ENCODE data around the gene LIN7B. TPM values are rescaled to one million over a fixed set of nuclear protein-coding genes. Genes with fewer than 3 reads are reported as not detected.

Gene LIN7B
- total RNA-seq, 4 donors from 2014 or later = 25.7 to 97.9 (median 34.0) TPM

GRCh38 chr19:49165865-49166301 is 51.7 kb downstream of the LIN7B start:
- no peaks in the 10 kb centered on the region for H3K27me3 ChIP-seq
- peaks cover 16 to 22% of the 10 kb centered on the region in 2 donors for H3K4me1 ChIP-seq
- H3K36me3 ChIP-seq = peaks cover 0 to 10% of the 10 kb centered on the region in 2 donors
- H3K27ac ChIP-seq = peak overlapping the region; percentile 80 to 99 (median 91)
- H3K9me3 ChIP-seq = no peaks in the 10 kb centered on the region
- in situ Hi-C loops (cut with MboI; ENCODE audit: low sequenced_read_pairs in 4 of 4) = no loop called here
- H3K4me3 ChIP-seq = peak overlapping the region in 3 of 4 donors; percentile 12 to 22 (median 13)
- TF ChIP-seq CTCF (IDR thresholded peaks at IDR 0.05 in 4 of 5, conservative IDR thresholded peaks at IDR 0.05 in 1 of 5) (peak in 1 of 5 experiments; percentile 14), POLR2A (IDR thresholded peaks at IDR 0.05) (no peak)
- DNase-seq (no peak), ATAC-seq (no peak)
- intact Hi-C loops (cut with DNase I; ENCODE audit: low total_unique reads) = no loop called here

GRCh38 chr19:49167857-49168409 is 53.8 kb downstream of the LIN7B start:
- H3K4me3 ChIP-seq = no peak overlapping the region
- H3K9me3 ChIP-seq = no peaks in the 10 kb centered on the region
- no peak overlapping the region for H3K27ac ChIP-seq
- peaks cover 0 to 31% of the 10 kb centered on the region in 2 donors for H3K36me3 ChIP-seq
- TF ChIP-seq CTCF (IDR thresholded peaks at IDR 0.05 in 4 of 5, conservative IDR thresholded peaks at IDR 0.05 in 1 of 5) = no peak
- no peak for TF ChIP-seq POLR2A (IDR thresholded peaks at IDR 0.05)
- intact Hi-C loops (cut with DNase I; ENCODE audit: low total_unique reads) = no loop called here
- H3K27me3 ChIP-seq = no peaks in the 10 kb centered on the region
- in situ Hi-C loops (cut with MboI; ENCODE audit: low sequenced_read_pairs in 4 of 4) = no loop called here
- no peak for DNase-seq
- no peak for ATAC-seq
- peaks cover 16 to 20% of the 10 kb centered on the region in 2 donors for H3K4me1 ChIP-seq

Other genes with a start within 250 kb of the LIN7B start
- gene PLEKHA4, start 245.8 kb upstream of the LIN7B start, total RNA-seq = 1 to 10 TPM; 3.4 to 9.7 (median 6.3) TPM
- gene PPP1R15A, start 241.9 kb upstream of the LIN7B start, total RNA-seq = 10 to 100 TPM; 28.7 to 73.9 (median 39.8) TPM
- not detected for gene TULP2, start 215.6 kb upstream of the LIN7B start, total RNA-seq
- 100 to 1,000 TPM in 3 of 4 donors, 10 to 100 TPM in 1; 83.9 to 162 (median 148) TPM for gene NUCB1, start 214.1 kb upstream of the LIN7B start, total RNA-seq
- gene DHDH, start 180.7 kb upstream of the LIN7B start, total RNA-seq = not detected
- 10 to 100 TPM in 3 of 4 donors, 1 to 10 TPM in 1; 7.9 to 21.8 (median 18.0) TPM for gene BAX, start 159.5 kb upstream of the LIN7B start, total RNA-seq
- 1,000 to 10,000 TPM in 3 of 4 donors, 100 to 1,000 TPM in 1; 894 to 1,364 (median 1,121) TPM for gene FTL, start 149.1 kb upstream of the LIN7B start, total RNA-seq
- gene GYS1, start 121.1 kb upstream of the LIN7B start, total RNA-seq = 100 to 1,000 TPM; 110 to 221 (median 126) TPM
- 100 to 1,000 TPM; 134 to 185 (median 146) TPM for gene RUVBL2, start 120.5 kb upstream of the LIN7B start, total RNA-seq
- 1 to 10 TPM in 1 of 4 donors, not detected in 3; 1.9 TPM for gene LHB, start 97.3 kb upstream of the LIN7B start, total RNA-seq
- not detected for gene CGB3, start 90.0 kb upstream of the LIN7B start, total RNA-seq
- not detected for gene CGB2, start 82.5 kb upstream of the LIN7B start, total RNA-seq
- gene CGB1, start 77.5 kb upstream of the LIN7B start, total RNA-seq = not detected
- not detected for gene CGB5, start 70.5 kb upstream of the LIN7B start, total RNA-seq
- not detected for gene CGB8, start 65.3 kb upstream of the LIN7B start, total RNA-seq
- 1 to 10 TPM in 1 of 4 donors, under 1 TPM in 1, not detected in 2; 0.42 to 1.1 TPM for gene CGB7, start 56.6 kb upstream of the LIN7B start, total RNA-seq
- gene NTF4, start 49.6 kb upstream of the LIN7B start, total RNA-seq = 1 to 10 TPM; 1.3 to 6.8 (median 2.9) TPM
- gene KCNA7, start 41.7 kb upstream of the LIN7B start, total RNA-seq = 10 to 100 TPM in 3 of 4 donors, 1 to 10 TPM in 1; 4.3 to 20.2 (median 13.9) TPM
- 100 to 1,000 TPM in 2 of 4 donors, 10 to 100 TPM in 2; 55.6 to 305 (median 107) TPM for gene SNRNP70, start 28.9 kb upstream of the LIN7B start, total RNA-seq
- 10 to 100 TPM in 1 of 4 donors, 1 to 10 TPM in 3; 1.3 to 11.7 (median 3.5) TPM for gene C19orf73, start 4.8 kb downstream of the LIN7B start, total RNA-seq
- 1 to 10 TPM; 1.9 to 4.1 (median 3.0) TPM for gene PPFIA3, start 5.2 kb downstream of the LIN7B start, total RNA-seq
- 100 to 1,000 TPM; 190 to 537 (median 300) TPM for gene HRC, start 41.0 kb downstream of the LIN7B start, total RNA-seq
- gene TRPM4, start 43.4 kb downstream of the LIN7B start, total RNA-seq = 10 to 100 TPM; 10.4 to 11.5 (median 11.3) TPM
- gene SLC6A16, start 210.8 kb downstream of the LIN7B start, total RNA-seq = 1 to 10 TPM in 1 of 4 donors, under 1 TPM in 2, not detected in 1; 0.13 to 4.3 (median 0.36) TPM
- 1 to 10 TPM; 1.6 to 8.5 (median 2.3) TPM for gene CD37, start 221.0 kb downstream of the LIN7B start, total RNA-seq
- 10 to 100 TPM in 2 of 4 donors, 1 to 10 TPM in 2; 6.1 to 12.6 (median 9.5) TPM for gene TEAD2, start 248.0 kb downstream of the LIN7B start, total RNA-seq
- not detected for gene DKKL1, start 249.5 kb downstream of the LIN7B start, total RNA-seq